Measurements from ENCODE around the gene ZNF511.

ZNF511 gene

GRCh38 chr10:133261726-133262325, 46.9 kb upstream of the ZNF511 start:
- no peaks in the 10 kb centered on the region for H3K36me3 ChIP-seq (replicated peaks; ENCODE audit: insufficient read depth, low read length)
- no peaks in the 10 kb centered on the region for H3K9me2 ChIP-seq (replicated peaks; ENCODE audit: insufficient read depth, low read length)
- peak overlapping the region; percentile 100 for H3K4me2 ChIP-seq (ENCODE audit: low read depth, low read length)
- peak overlapping the region; percentile 32; the same call in 1 of the 2 replicates for H3K27ac ChIP-seq (ENCODE audit: low read length)
- peaks cover 6% of the 10 kb centered on the region; the same call in 1 of the 2 replicates for H3K27me3 ChIP-seq (replicated peaks; ENCODE audit: insufficient read depth, low read length)
- H3K9me3 ChIP-seq (replicated peaks; ENCODE audit: insufficient read depth, low read length), result no peaks in the 10 kb centered on the region
- no peaks in the 10 kb centered on the region for H3K79me2 ChIP-seq (ENCODE audit: low read length)
- TF ChIP-seq, protein P1, sequence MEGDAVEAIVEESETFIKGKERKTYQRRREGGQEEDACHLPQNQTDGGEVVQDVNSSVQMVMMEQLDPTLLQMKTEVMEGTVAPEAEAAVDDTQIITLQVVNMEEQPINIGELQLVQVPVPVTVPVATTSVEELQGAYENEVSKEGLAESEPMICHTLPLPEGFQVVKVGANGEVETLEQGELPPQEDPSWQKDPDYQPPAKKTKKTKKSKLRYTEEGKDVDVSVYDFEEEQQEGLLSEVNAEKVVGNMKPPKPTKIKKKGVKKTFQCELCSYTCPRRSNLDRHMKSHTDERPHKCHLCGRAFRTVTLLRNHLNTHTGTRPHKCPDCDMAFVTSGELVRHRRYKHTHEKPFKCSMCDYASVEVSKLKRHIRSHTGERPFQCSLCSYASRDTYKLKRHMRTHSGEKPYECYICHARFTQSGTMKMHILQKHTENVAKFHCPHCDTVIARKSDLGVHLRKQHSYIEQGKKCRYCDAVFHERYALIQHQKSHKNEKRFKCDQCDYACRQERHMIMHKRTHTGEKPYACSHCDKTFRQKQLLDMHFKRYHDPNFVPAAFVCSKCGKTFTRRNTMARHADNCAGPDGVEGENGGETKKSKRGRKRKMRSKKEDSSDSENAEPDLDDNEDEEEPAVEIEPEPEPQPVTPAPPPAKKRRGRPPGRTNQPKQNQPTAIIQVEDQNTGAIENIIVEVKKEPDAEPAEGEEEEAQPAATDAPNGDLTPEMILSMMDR (IDR thresholded peaks at IDR 0.05; ENCODE audit: low read length), result no peak
- TF ChIP-seq EZH2 (optimal IDR thresholded peaks at IDR 0.05; ENCODE audit: low read depth, low read length) (no peak), EZH2phosphoT487 (IDR thresholded peaks at IDR 0.05; ENCODE audit: low read length) (no peak)
- H3K4me3 ChIP-seq (ENCODE audit: low read length), result peak overlapping the region; percentile 80
- H4K20me1 ChIP-seq (ENCODE audit: insufficient read depth, low read length), result 0 out of 2 replicates have a peak, but pooled peaks cover 3% of the 10 kb centered on the region
- peak overlapping the region; percentile 75 for H2AFZ ChIP-seq (ENCODE audit: low read length)
- peak overlapping the region; percentile 83 for H3K9ac ChIP-seq (ENCODE audit: low read length)
- peaks cover 36% of the 10 kb centered on the region for H3F3A ChIP-seq (ENCODE audit: insufficient read depth, low read length)
- DNase-seq, result peak; percentile 72
- peaks cover 26% of the 10 kb centered on the region for H3K4me1 ChIP-seq (ENCODE audit: low read length)

GRCh38 chr10:133262696-133263095, 46.0 kb upstream of the ZNF511 start:
- Histone ChIP-seq H3K4me2 (ENCODE audit: low read depth, low read length) (no peak overlapping the region), H2AFZ (ENCODE audit: low read length) (no peak overlapping the region), H3K27me3 (replicated peaks; ENCODE audit: insufficient read depth, low read length) (no peaks in the 10 kb centered on the region), H4K20me1 (ENCODE audit: insufficient read depth, low read length) (0 out of 2 replicates have a peak, but pooled peaks cover 3% of the 10 kb centered on the region), H3F3A (ENCODE audit: insufficient read depth, low read length) (peaks cover 36% of the 10 kb centered on the region), H3K36me3 (replicated peaks; ENCODE audit: insufficient read depth, low read length) (no peaks in the 10 kb centered on the region), H3K79me2 (ENCODE audit: low read length) (no peaks in the 10 kb centered on the region), H3K9me3 (replicated peaks; ENCODE audit: insufficient read depth, low read length) (no peaks in the 10 kb centered on the region), H3K4me1 (ENCODE audit: low read length) (peaks cover 26% of the 10 kb centered on the region), H3K4me3 (ENCODE audit: low read length) (no peak overlapping the region), H3K27ac (ENCODE audit: low read length) (no peak overlapping the region), H3K9me2 (replicated peaks; ENCODE audit: insufficient read depth, low read length) (no peaks in the 10 kb centered on the region), H3K9ac (ENCODE audit: low read length) (no peak overlapping the region)
- no peak for DNase-seq
- TF ChIP-seq EZH2 (optimal IDR thresholded peaks at IDR 0.05; ENCODE audit: low read depth, low read length) (no peak), EZH2phosphoT487 (IDR thresholded peaks at IDR 0.05; ENCODE audit: low read length) (no peak)
- TF ChIP-seq, protein P1 (IDR thresholded peaks at IDR 0.05; ENCODE audit: low read length), result no peak

DNA sequence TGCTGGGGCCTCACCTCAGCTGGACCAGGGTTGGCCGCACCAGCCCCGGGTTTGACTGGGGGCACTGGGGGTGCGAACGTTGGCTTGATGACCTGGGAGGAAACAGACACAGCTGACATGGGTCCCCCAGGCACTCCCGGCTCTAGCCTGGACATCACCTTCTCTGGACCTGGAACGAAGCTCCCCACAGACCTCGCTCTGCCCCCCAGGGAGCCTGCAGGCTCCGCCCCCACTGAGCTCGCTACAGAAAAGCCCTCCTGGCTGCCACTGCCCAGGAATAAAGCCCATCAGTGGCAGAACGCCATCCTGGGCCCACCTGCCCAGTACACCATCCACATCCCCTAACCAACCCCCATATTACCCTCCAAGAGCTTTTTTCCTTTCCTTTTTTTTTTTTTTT, 45.0 kb upstream of the ZNF511 start:
- H3K9ac ChIP-seq (ENCODE audit: low read length), result no peak overlapping the region
- H3K79me2 ChIP-seq (ENCODE audit: low read length), result no peaks in the 10 kb centered on the region
- H3K36me3 ChIP-seq (replicated peaks; ENCODE audit: insufficient read depth, low read length), result no peaks in the 10 kb centered on the region
- TF ChIP-seq EZH2phosphoT487 (IDR thresholded peaks at IDR 0.05; ENCODE audit: low read length) (no peak), EZH2 (optimal IDR thresholded peaks at IDR 0.05; ENCODE audit: low read depth, low read length) (no peak)
- TF ChIP-seq, protein P1 (IDR thresholded peaks at IDR 0.05; ENCODE audit: low read length), result no peak
- no peak for DNase-seq
- peaks cover 24% of the 10 kb centered on the region for H3K4me1 ChIP-seq (ENCODE audit: low read length)
- peaks cover 36% of the 10 kb centered on the region for H3F3A ChIP-seq (ENCODE audit: insufficient read depth, low read length)
- H3K9me3 ChIP-seq (replicated peaks; ENCODE audit: insufficient read depth, low read length), result no peaks in the 10 kb centered on the region
- no peak overlapping the region for H2AFZ ChIP-seq (ENCODE audit: low read length)
- H3K9me2 ChIP-seq (replicated peaks; ENCODE audit: insufficient read depth, low read length), result no peaks in the 10 kb centered on the region
- H3K4me2 ChIP-seq (ENCODE audit: low read depth, low read length), result no peak overlapping the region
- 0 out of 2 replicates have a peak, but pooled peaks cover 3% of the 10 kb centered on the region for H4K20me1 ChIP-seq (ENCODE audit: insufficient read depth, low read length)
- no peak overlapping the region for H3K4me3 ChIP-seq (ENCODE audit: low read length)
- H3K27ac ChIP-seq (ENCODE audit: low read length), result no peak overlapping the region
- H3K27me3 ChIP-seq (replicated peaks; ENCODE audit: insufficient read depth, low read length), result no peaks in the 10 kb centered on the region
